Measurements from ENCODE around the gene POM121.
"Not testable (repeated sequence)": the region's sequence is repeated elsewhere in the genome, so short reads cannot be mapped to it uniquely, and the experiment has no call there.

- TF ChIP-seq CTCF, POLR2AphosphoS5, POLR2A (IDR thresholded peaks at IDR 0.05): not testable (repeated sequence)
Measured at GRCh38 chr7:72980382-72980781, 55.5 kb downstream of the POM121 start.

Measured in upper lobe of left lung (tissue), 4 donors.